ENCODE results near the gene TBC1D10B.

Gene TBC1D10B

DNA sequence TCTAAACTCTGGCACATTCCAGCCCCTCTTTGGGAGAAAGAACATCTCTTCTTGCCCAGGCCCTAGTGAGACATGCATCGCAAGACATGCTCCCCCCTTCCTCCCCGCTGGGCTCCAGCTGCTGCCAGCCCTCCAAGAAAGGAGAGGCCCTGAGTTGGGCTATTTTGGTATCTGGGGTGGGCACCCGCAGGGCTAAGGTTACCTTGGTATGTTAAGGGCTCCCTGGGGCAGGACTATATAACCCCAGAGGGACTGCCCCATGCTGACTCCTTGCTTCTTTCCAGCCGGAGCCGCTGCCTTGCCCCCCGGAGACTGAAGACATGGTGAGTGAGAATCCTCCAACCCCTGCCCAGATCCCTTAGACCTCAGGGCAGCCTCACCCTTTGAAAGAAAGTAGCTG, 4.2 kb upstream of the TBC1D10B start, which contains the start of gene MYL11:
Gene MYL11, plus strand, starts transcription at position 265 of the 400 bp plus-strand sequence. Its CDS starts 56 bp downstream, at position 321.
- DNase-seq (ENCODE audit: low spot score) = no peak

DNA sequence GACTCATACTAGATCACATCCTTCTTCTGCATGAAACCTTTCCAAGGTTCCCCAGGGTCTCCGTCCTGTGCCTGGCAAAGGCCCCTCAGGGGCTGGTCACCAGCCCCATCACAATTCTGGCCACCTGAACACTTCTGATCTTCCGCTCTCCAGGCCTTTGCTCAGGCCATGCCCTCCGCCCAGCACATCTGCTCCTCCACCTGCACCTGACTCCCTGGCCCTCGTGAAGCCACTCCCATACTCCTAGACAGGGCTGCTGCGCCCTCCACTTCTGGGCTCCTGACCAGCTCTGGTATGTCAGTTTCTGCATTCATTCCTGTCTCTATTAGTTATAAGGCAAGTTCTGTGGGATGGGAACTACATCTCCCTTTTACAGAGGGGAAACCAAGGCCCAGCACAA, 2.4 kb upstream of the TBC1D10B start:
- no peak for DNase-seq (ENCODE audit: low spot score)

DNA sequence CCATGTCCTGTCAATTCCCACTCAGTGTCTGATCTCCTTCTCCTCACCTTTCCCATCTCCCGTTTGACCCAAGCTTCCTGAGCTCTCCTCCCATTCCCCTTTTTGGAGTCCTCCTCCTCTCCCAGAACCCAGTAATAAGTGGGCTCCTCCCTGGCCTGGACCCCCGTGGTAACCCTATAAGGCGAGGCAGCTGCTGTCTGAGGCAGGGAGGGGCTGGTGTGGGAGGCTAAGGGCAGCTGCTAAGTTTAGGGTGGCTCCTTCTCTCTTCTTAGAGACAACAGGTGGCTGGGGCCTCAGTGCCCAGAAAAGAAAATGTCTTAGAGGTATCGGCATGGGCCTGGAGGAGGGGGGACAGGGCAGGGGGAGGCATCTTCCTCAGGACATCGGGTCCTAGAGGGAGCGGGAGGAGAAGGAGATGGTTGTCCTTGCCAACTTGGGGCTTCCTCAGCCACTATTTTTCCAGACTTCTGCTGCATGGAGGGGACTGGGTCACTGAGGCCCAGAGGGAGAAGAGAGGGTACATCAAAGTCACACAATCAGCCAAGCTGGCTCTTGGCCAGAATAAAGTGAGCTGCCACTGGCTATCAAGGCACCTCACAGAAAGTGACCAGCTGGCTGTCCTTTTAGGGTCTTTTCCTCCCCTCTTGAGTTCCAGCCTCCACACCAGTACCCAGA, 1.9 kb upstream of the TBC1D10B start:
- DNase-seq (ENCODE audit: low spot score) = no peak

DNA sequence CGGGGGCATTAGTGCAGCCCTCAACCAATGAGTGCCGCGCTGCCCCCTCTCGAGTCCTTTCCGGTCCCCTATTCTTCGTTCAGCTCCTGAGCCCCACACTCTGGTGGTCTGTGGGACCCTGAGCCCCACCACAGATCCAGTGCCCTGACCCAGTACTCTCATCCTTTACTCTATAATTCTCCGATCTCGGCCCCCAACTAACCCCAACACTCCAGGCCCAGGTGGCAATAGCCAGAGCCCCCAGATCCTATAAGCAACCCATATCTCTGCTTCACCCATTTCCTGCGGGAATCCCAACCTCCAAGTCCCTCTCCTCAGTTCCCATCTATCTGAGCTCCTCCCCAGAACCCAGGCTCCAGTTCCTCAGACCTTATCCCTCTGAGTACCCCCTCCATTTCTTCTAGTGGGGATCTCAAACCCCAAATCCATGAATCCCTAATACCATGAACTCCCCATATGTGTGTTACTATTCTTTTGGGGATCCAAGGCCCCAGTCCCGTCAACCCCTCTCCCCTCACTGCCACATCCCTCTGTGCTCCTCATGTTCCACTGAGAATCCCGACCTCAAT, 1.0 kb upstream of the TBC1D10B start:
- no peak for DNase-seq (ENCODE audit: low spot score)

DNA sequence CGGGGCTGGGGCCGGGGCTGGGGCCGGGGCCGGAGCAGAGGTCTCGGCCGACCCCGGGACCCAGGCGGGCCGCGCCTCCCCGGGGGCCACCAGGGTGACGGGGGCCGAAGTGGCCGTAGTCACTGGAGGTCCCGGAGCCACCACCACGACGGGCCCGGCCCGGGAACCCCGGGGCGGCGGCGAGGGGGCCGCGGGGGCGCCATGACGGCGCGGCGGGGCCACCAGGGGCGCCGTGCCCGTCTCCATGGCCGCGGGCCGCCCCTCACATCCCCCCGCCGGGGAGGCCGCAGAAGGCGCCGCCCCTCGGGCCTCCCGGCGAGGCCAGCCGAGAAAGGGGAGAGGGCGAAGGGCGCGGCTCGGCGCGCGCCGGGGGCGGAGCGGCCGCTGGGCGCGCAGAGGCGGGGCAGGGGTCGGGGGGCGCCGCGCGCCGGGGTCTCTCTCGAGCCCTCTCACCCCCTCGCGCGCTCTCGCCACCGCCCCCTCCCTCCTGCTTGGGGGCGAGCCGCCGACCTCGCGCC, 297 bp downstream of the TBC1D10B start:
- DNase-seq (ENCODE audit: low spot score) = no peak

DNA sequence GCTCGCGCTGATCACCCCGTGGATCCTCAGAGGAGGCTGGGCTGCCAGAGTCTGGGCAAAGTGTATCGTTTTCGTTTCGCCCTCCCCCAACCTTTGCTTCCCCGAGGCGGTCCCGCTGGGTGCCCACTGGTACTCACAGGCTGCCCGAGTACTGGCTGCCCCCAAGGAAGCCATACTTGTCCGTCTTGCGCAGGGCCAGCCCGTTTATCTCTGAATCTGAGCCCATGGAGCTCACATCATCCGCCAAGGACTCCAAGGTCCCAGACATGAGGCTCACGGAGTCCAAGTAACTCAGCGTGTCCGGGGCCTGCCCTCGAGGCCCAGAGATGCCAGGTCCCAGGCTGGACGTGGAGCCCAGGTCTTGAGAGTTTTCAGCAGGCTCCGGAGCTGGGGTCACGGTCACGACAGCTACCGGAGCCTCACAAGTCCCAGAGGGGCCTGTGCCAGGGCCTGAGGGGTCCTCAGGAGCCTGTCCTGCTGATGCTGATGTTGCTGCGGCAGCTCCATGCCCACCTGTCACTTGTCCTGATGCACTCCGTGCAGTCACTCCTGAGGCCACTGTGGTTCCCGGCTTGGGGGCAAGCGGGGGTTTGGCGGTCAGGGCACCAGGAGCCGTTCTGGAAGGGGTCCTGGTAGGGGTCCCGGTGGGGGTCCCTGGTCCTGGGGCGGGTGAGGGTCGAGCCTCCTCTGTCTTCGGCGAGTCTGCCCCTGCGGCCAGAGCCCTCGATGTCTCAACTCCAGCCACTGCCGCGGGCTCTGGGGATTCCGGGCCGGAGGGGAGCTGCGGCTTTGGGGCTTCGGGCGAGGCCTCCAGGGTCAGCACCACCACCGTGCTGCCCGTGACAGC, 980 bp downstream of the TBC1D10B start:
- no peak for DNase-seq (ENCODE audit: low spot score)

DNA sequence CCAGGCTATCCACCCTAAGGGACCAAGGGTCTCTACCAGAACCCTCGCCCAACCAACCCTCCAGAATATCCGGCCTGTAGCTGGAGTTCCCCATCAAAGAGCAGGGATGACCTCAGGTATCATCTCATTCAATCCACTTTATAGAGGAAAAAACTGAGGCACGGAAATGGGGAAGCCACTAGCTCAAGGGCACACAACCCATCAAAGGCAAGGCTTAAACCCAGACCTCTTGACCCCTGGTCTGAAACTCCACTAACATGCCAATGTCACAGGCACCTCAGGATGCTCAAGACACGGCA, 1.6 kb downstream of the TBC1D10B start:
- no peak for DNase-seq (ENCODE audit: low spot score)

DNA sequence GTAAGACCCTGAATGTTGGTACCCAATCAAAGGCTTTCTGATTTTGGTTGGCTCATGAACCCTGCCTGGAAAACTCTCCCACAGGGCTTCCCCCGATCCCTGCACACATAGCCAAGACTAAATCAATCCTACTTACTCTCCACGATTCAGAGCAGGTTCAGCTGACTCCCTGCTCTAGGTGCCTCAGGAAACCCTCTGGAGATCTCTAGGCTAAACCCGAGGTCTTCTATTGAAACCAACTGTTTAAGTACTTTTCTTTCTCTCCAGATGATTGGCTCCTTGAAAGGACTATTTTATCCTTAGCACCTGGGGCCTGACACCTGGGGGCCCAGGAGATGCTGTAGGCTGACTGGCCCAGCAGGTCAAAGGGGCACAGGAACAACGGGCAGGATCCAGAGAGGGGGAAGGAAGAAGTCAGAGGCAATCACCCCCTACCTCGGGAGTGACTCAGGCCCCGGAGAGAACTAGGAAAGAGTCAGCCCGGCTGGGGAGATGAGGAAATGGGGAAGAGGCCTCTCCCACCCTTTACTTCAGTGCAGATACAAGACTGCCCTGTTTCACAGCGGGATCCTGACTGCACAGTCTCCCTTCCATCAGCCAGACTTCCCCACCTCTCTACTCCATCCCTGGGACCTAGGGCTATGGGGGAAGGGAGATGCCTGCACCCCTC, 2.0 kb downstream of the TBC1D10B start:
- no peak for DNase-seq (ENCODE audit: low spot score)

DNA sequence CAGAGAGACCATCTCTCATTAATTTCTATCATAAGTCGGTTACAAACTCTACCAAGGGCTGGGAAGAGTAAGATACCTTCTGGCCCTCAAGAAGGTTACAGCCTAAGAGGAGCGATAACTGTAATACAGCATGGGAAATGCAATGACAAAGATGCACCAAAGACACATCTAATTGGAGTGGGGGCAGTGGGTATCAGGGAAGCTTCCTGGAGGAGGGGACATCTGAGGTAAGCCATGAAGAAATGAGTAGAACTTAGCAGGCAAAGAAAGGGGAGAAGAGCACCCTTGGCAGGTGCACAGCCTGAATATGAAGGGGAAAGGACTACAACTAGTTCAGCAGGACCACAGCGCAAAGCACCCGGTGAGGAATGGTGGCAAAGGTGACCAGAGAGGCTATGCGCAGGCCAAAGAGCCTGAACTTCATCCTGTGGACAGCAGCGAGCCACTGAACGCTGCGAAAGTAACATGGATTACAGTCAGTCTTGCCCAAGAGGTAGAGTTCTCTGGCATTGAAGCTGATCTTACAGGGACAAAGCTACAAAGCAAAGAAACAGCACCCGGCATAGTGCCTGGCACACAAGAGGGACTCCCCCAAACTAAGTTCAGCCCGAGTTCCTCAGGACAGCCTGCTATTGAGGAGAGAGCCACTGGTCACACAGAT, 2.8 kb downstream of the TBC1D10B start:
- DNase-seq (ENCODE audit: low spot score) = no peak

DNA sequence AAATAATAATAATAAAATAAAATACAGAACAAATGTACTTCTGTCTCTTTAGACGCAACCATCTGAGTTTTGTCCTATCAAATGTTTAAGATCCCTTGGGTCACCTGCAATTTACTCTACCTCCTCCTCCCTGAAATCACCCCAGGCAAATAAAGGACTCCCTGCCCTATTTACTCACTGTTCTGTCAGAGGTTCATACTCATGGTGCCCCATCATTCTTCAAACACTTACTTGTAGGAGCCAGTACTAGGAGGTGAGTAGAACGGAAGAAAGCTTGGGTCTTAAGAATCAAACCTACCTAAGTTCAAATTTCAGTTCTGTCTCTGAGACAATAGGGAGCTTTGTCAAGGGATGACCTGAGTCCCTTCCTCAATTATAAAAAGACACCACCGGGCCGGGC, 3.8 kb downstream of the TBC1D10B start:
- no peak for DNase-seq (ENCODE audit: low spot score)

DNA sequence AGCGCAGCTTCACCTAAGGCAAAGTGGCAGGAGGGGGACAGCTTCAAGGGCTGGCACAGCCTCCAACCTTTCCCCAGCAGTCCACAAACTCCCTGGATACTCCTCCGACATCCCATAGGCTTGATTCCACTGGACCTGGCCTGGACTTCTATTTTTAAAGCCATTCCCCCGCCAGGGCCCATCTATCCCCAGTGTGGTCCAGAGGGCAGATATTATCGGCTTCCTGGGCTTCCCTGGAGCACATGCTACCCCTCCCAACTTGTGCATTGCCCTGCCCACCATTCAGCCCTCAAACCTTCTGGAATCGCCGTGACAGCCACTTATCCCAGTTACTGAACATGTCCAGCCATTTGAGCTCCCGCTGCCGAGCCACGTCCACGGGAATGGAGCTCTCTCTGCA, 5.1 kb downstream of the TBC1D10B start:
- no peak for DNase-seq (ENCODE audit: low spot score)

DNA sequence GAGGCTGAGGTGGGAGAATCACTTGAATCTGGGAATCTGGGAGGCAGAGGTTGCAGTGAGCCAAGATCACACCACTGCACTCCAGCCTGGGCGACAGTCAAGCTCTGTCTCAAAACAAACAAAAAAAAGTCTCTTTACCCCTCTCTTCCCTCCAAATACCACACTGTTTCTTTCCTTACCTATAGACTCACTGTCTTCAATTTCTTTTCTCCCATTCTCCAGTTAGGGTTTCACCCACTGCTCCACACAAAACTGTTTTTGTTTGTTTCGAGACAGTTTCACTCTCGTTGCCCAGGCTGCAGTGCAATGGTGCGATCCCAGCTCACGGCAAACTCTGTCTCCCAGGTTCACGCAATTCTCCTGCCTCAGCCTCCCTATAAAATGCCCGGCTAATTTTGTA, 9.1 kb downstream of the TBC1D10B start:
- no peak for DNase-seq (ENCODE audit: low spot score)

DNA sequence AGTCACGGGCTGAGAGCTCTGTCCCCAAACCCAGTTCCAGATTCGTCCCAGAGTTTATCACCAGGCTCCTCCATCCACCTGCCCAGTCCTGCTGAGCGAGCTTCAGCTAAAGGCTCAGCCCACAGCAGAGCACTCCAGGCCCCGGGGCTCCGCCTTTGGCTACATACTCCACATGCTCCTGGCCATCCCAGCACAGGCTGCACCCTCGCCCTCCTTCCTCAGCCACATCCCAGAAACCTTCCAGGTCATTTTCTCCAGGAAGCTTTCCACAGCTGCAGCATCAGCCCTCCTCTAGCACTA, 10.5 kb downstream of the TBC1D10B start:
- no peak for DNase-seq (ENCODE audit: low spot score)

DNA sequence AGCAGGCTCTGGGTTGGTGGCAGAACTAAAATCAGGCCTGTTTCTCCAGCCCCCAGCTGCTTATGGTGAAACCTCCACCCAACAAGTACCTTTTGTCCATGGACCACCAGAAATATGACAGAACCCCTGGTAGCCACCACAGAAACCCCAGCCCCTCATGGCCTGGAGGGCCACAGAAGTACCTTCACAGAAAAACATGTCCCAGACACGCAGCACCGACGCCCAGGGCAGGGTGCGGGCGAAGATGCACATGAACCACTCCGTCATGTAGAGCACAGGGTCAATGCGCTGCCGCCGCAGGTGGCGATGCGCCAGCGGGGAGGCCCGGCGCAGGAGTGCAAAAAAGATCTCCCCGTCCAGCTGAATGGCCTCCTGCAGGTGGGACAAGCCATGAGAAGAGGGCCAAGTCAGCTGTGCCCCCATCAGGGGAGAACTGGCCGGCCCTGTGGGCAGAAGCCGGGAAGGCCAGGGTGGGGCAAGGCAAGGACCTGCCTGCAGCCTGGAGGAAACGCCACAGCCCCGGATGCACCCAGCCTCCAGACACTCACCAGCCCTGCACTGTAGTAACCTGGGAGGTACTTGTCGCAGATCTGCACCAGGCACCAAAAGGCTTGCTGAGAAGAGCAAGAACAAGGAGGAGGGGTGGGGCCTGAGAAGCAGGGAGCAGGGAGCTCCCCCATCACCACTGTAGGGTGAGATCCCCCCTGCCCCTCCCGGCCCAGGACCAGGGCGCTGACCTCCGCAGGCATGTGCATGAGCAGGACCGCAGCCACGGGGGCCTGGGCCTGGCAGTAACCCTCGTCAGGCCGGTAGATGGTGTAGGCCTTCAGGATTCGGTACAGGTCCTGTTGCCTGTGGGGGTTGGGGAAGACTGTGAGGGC, 11.1 kb downstream of the TBC1D10B start:
- DNase-seq (ENCODE audit: low spot score) = no peak

DNA sequence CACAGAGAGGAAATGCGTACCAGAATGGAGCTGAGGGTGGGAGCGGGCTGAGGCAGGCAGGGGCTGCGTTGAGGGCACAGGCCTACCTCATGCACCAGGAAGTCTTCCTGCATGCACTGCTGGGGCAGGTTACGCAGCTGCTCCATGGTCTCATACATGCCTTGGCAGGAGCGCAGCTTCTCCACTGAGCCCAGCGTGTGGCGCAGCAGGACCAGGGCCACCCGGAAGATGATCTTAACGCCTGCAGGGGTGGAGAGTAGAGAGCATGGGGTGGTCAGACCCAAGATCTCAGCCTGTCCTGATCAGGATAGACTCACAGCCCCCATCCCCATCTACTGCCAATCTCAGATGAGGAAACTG, 11.7 kb downstream of the TBC1D10B start:
- no peak for DNase-seq (ENCODE audit: low spot score)

DNA sequence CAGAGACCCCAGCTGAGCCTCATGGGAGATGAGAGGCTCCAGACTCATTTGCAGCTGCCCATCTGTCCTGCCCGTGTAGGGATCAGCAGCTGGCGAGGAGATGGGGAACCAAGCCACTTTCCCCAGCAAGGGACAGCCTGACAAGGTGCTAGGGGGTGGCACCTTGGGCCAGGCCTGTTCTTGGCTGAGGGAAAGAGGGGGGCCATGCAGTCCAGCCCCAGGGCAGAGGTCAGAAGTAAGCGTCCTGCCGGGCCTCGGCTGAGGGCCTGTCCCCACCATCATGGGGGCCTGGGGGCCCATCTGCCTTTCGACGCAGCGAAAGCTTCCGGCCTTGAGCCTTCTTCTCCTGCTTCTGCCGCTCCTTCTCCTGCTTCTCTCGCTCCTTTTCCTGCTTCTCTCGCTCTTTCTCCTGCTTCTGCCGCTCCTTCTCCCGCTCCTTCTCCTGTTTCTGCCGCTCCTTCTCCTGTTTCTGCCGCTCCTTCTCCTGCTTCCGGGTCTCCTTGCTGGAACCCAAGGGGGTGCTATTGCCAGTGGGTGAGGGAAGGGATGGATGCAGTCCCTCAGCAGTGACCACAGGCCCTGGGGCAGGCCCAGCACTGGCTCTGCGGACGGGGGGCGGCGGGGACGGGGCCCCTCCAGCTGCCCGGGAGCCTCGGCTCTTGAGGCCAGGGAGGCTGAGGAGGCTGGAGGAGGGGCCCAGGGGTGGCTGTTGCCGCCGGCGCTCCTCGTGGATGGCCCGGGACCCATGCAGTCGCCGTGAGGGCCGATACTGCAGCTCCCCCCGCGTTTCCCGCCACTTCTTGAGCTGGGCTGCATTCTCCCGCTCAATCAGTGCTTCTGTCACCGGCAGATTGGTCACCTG, 12.3 kb downstream of the TBC1D10B start:
- DNase-seq (ENCODE audit: low spot score) = no peak

DNA sequence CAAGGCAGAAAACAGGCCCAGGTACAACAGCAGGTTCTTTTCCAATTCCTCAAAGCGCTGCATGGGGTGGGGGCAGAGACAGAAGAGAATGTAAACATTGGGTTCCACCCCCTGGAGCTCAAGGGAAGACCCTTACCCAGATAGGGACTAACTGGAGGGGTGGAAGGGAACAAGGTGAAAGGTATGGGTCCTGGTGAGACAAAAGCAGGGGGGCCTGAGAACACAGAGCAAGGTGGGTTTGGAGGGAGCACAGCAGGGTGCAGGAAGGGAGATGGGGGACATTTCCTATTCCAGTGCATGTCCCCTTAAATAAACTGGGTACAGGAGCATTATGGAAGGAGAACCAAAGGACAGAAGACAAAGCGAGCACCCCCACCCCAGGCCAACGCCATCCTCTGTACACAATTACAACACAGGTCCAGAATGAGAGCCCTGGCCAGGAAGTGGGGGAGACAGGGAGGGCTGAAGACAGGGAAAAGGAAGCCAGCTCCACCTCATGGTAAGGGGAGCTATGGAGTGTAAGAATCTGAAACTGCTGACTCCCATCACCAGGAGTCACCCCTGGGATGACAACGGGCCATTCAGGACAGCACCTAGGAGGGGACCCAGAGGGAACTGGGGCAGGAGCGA, 13.1 kb downstream of the TBC1D10B start:
- DNase-seq (ENCODE audit: low spot score) = no peak

DNA sequence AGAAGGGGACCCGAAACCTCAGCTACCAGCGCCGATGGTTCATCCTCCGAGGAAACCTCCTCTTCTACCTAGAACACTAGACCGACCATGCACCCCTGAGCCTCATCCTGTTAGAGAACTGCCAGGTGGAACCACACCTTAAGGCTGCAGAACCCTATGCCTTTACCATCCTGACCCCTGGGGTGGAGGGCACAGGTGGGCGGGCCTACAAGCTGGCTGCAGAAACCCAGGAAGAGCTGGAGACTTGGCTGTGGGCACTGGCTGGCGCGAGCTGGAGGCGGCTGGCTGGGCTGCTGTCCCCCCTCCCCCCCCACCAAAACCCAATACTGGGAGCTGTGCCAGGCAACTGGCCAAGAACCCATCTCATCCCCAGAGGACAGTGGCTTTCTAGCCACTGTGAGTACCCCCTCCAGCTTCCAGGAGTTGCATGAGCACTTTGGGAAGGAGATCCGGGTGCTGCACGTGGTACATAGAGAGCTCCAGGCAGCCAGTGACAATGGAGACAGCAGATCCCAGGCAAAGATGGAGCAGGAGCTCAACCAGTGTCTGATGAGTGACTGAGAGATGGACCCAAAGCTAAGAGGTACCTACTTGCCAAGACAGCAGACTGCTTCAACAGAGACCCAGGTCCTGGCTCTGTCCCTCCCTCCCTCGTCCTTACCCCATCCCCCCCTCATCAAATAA, 13.8 kb downstream of the TBC1D10B start:
- DNase-seq (ENCODE audit: low spot score) = no peak

DNA sequence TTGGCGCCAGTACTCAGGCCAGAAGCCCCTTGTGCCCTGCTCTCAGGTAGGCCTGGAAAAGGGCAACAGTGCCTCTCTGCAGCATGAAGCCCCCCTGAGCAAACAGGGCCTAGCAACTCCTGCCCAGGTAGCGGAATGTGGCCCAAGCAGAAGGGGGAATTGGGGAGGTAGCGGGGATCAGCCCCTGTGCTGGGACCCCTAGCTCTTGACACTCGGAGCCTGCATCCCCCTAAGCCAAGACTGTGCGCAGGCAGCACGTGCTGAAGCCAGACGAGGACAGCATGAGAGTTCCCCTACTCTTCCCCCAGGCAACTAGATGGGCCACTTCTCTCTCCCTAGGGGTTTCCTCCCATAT, 14.4 kb downstream of the TBC1D10B start:
- no peak for DNase-seq (ENCODE audit: low spot score)

Data from HuH-7.5 (cell line).